HG02870 (cell line): ENCODE results near the gene OPN1SW.

Experiments
- ATAC-seq: cut with Tn5 transposase; IDR thresholded peaks from one replicate; pipeline ENCODE4 v1.9.1; 2021; ENCODE audit warnings: mild to moderate bottlenecking, moderate library complexity; ENCODE audit not compliant: unreplicated experiment

The OPN1SW gene

DNA sequence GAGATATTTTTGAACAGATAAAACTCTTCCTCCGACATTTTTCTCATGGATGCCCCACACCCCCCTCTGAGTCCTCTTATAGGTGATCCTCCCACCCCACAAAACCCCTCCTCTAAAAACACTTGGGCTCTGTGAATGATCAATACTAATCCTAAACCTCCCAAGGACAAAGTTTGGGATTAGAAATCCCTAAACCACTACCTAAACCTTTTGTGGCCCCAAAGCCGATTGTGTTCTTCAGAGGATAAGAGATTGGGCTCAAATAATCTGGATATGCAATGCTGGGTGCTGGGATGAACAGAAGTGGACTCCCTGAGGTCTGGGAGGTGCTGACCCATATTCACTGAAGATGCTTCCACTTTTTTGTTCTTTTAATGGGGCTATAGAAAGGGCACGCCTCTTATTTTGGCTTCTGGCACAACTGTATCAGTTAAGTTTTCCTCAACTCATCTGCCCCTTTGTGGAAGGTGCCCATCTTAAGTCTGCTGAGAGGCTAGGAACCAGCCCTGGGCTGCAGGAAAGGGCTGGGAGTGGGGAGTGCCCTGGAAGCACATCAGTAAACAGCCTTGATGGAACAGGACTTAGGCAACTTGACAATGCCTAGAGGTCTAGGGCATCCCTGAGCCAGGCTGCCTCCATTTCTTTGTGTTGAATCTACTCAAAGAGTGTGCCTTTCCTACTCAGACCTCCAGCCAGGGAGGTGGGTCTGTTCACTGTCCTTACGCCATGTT is at the start of gene OPN1SW:
Gene OPN1SW, minus strand, starts transcription at position 51 of the 731 bp plus-strand sequence. Its CDS starts 13 bp downstream, at position 38.
- ATAC-seq, result no peak

DNA sequence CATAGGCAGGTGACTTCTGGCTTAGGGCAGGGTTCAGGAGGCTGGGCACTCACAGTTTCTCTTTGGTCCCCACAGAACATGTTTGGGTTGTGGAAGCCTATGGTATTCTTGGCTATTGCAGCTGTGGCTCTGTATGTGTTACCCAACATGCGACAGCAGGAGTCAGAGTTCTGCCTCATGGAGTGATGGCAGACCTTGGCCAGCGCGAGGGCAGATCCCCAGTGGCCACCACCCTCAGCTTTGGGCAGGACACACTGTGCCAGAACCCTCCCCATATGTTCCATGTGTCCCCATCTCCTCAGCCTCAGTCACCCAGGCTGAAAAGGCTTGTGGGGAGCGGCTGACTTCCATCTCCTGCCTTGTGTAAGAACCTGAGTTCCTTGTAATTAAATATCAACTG is 46.1 kb upstream of the OPN1SW start:
- no peak for ATAC-seq

GRCh38 chr7:128818694-128819093 is 43.1 kb upstream of the OPN1SW start:
- no peak for ATAC-seq

- ATAC-seq, result no peak
These were observed 39.8 kb upstream of the OPN1SW start for GRCh38 chr7:128815289-128815942.

DNA sequence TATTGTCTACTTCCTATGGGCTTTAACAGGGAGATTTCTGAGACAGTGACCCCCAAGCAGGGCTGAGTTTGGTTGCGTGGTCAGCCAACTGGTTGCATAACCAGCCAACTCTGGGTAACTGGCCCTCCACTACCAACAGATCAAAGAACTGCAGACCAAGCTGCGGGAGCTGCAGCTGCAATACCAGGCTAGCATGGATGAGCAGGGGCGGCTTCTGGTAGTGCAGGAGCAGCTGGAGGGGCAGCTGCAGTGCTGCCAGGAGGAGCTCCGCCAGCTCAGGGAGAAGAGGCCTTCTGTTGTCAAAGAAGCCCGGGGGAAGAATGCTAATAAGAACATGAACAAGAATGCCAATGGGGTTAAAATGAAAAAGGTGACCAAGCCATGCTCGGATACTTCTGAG is 38.9 kb upstream of the OPN1SW start:
- ATAC-seq, result no peak

DNA sequence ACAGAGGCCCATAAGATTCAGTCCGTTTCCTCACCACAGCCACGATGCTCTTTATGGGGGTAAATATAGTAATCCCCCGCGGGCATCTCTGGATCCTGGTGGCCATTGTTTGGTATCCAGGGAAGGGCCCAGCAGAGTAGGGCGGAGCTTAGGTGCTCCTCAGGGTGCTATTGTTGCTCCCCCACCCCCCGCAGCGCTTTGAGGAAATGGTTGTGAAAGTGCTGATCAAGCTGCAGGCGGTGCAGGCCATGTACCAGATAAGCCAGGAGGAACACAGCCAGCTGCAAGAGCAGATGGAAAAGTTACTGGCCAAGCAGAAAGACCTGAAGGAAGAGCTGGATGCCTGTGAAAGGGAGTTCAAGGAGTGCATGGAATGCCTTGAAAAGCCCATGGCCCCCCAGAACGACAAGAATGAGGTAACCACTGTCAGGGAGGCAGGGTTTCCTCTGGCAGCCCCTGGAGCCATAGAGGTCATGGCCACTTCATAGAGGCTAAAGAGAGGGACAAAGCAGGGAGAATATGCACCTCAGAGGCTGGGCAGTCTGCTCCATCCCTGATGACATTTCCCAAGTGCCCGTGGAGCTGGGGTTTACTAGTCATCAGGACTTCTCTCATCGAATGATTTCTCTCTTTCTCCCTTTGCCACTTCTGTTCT is 37.0 kb upstream of the OPN1SW start:
- ATAC-seq, result no peak

DNA sequence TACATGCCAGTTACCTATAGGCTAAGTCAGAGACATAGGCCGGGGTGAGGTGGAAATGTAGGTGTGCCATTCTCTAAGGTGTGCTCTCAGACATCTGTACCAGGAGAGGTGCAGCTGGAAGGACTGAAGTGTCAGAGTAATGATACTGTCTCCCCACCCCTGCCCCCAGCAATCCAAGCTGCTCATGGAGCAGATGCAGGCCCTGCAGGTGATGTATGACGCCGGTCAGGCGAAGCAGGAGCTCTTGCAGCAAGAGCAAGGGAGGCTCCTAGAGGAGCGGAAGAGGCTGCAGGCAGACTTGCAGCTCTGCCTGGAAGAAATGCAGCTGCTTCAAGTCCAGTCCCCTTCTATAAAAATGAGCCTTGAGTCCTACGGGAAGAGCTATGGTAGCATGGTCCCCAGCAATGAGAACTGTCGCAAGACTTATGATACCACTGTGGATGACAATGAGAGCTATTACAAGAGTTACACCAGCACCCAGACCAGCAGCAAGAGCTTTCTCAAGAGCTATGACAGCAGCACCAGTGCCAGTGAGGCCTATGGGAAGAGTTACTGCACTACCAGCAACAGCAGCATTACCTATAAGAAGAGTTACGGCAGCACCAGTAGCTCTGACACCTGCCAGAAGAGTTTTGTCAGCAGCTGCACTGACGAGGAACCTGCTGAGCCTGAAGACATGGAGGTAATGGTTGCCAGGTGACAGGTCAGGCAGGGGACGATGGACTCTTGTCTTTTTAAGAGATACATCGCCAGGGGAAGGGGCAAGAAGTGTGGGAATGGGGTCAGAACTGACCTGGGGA is 36.2 kb upstream of the OPN1SW start:
- no peak for ATAC-seq

DNA sequence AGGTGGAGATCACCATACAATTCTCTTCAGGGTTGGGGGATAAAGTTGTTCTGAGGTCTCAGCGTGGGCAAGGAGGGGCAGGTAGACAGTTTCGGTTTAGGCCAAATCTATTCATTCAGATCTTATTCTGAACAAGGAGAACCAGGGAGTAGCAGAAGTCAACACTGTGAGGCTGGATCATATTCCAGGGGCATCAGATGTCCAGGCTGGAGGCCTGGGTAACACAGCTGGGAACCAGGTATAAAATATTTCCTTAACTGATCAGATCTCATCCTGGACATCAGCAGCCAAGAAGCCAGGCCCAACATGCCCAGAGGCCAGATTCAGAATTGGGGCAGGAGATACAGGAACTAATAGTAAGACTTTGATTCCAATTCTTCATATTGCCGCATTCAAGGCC is 35.4 kb upstream of the OPN1SW start:
- ATAC-seq, result no peak

DNA sequence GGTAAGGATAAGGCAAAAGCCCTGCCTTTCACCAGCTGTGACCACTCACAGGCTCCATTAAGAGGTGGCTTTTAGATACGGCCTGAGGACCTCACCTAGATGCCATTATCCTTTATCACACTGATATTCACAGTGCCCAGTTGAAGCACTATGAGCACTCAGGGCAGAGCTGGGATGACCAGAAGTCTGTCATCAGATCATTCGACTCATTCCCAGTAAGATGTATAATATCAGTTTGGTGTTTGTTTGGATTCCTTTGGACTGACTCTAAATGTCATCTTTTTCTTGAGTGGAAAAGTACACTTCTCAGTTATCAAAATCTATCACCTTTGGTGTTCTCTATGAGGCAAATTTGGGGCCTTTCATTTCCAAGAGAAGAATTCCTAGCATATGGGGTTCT is 34.9 kb upstream of the OPN1SW start:
- ATAC-seq, result no peak

GRCh38 chr7:128809363-128809762 is 33.8 kb upstream of the OPN1SW start:
- ATAC-seq, result no peak

- ATAC-seq, result no peak
These were observed 31.6 kb upstream of the OPN1SW start for GRCh38 chr7:128807191-128807590.

- no peak for ATAC-seq
These were observed 29.6 kb upstream of the OPN1SW start for GRCh38 chr7:128805225-128805624.

DNA sequence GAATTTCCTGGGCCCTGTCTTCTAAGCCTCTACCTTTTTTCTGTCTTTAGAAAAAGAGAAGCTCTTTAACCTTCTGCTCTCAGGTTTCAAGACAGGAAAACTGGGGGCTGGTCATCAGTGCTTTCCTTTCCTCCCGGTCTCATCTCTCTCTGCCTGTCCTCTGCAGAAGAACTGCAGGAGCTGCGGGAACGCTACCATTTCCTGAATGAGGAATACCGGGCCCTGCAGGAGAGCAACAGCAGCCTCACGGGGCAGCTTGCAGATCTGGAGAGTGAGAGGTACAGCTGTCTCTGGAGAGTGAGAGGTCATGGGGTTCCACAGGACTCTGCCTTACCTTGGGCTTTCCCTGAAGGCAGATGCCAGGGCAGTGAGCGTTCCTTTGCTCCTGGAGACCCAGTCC is 28.9 kb upstream of the OPN1SW start:
- no peak for ATAC-seq

- ATAC-seq, result no peak
These were observed 26.2 kb upstream of the OPN1SW start for GRCh38 chr7:128801667-128802418.

- ATAC-seq, result no peak
These were observed 25.4 kb upstream of the OPN1SW start for GRCh38 chr7:128801003-128801402.

GRCh38 chr7:128800567-128800966 is 25.0 kb upstream of the OPN1SW start:
- no peak for ATAC-seq

DNA sequence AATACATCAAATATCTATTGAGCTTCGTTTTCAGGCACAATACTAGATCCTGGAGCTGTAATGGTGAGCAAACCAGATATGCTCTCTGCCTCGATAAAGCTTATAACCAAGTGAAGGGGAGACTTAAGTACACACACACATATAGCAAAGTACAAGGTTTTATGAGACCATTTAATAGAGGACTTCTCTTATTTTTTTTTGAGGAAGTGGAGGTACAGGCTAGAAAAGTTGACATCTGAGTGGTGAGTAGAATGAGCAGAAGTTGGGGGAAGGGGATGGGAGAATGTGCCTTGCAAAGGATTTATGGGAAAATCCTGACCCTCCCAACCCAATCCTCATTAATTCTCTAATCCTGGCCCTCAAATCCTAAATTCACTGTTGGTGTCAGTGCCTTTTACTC is 23.9 kb upstream of the OPN1SW start:
- ATAC-seq, result no peak

GRCh38 chr7:128796327-128796726 is 20.7 kb upstream of the OPN1SW start:
- ATAC-seq, result no peak

- ATAC-seq, result no peak
These were observed 19.5 kb upstream of the OPN1SW start for GRCh38 chr7:128795129-128795528.

- ATAC-seq, result no peak
These were observed 18.8 kb upstream of the OPN1SW start for GRCh38 chr7:128794436-128794835.

DNA sequence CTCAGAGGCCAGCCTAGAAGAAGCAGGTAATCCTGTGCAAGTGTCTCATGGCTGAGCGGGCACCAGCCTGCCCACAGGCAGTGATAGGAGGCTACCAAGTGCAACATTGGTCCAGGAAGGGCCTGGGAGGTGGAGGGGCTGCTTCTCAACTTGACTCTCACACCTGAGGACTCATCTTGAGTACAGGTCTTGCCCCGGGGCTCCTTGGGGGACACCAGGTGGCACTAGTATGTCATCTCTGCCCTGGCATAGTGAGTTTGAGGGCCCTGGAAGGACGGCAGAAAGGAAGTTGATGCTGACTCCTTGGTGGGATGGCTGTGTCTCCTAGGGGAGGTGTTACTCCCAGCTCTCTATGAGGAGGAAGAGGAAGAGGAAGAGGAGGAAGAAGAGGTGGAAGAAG is 18.4 kb upstream of the OPN1SW start:
- no peak for ATAC-seq
